ENCODE measurements around the gene ZNF282.

The ZNF282 gene

DNA sequence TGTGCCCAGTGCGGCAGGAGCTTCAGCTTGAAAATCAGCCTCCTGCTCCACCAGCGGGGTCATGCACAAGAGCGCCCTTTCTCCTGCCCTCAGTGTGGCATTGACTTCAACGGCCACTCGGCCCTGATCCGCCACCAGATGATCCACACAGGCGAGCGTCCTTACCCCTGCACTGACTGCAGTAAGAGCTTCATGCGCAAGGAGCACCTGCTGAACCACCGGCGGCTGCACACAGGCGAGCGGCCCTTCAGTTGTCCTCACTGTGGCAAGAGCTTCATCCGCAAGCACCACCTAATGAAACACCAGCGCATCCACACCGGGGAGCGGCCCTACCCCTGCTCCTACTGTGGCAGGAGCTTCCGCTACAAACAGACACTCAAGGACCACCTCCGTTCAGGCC, 16.1 kb upstream of the ZNF282 start:
- no peak overlapping the region for H2AFZ ChIP-seq (ENCODE audit: low read depth, low read length)
- no peak overlapping the region for H3K4me3 ChIP-seq (ENCODE audit: low read depth in 1 of 2, low read length in 2 of 2)
- H3K9ac ChIP-seq (ENCODE audit: low read depth, low read length), result no peak overlapping the region
- no peaks in the 10 kb centered on the region for H3K27me3 ChIP-seq (ENCODE audit: insufficient read depth, low read length, poor library complexity)
- DNase-seq, result no peak
- no peak for ATAC-seq (ENCODE audit: insufficient read depth, low read depth)
- H3K4me1 ChIP-seq (ENCODE audit: insufficient read depth, low read length), result no peaks in the 10 kb centered on the region
- H3K9me3 ChIP-seq (ENCODE audit: insufficient read depth, low read length, severe bottlenecking), result no peaks in the 10 kb centered on the region
- no peak overlapping the region for H3K4me2 ChIP-seq (ENCODE audit: insufficient read depth, low read length)
- H4K20me1 ChIP-seq (ENCODE audit: insufficient read depth, low read length), result no peaks in the 10 kb centered on the region
- H3K36me3 ChIP-seq (ENCODE audit: insufficient read depth, low read length), result peaks cover 70% of the 10 kb centered on the region
- no peak for TF ChIP-seq EZH2 (IDR thresholded peaks at IDR 0.05; ENCODE audit: borderline replicate concordance, low read depth, low read length, severe bottlenecking)
- TF ChIP-seq, protein P1, sequence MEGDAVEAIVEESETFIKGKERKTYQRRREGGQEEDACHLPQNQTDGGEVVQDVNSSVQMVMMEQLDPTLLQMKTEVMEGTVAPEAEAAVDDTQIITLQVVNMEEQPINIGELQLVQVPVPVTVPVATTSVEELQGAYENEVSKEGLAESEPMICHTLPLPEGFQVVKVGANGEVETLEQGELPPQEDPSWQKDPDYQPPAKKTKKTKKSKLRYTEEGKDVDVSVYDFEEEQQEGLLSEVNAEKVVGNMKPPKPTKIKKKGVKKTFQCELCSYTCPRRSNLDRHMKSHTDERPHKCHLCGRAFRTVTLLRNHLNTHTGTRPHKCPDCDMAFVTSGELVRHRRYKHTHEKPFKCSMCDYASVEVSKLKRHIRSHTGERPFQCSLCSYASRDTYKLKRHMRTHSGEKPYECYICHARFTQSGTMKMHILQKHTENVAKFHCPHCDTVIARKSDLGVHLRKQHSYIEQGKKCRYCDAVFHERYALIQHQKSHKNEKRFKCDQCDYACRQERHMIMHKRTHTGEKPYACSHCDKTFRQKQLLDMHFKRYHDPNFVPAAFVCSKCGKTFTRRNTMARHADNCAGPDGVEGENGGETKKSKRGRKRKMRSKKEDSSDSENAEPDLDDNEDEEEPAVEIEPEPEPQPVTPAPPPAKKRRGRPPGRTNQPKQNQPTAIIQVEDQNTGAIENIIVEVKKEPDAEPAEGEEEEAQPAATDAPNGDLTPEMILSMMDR (IDR thresholded peaks at IDR 0.05; ENCODE audit: borderline replicate concordance, extremely low read depth, low read length, poor library complexity, severe bottlenecking), result no peak
- H3K79me2 ChIP-seq (ENCODE audit: insufficient read depth, low read length), result no peaks in the 10 kb centered on the region
- H3K27ac ChIP-seq (ENCODE audit: low read length), result no peak overlapping the region

DNA sequence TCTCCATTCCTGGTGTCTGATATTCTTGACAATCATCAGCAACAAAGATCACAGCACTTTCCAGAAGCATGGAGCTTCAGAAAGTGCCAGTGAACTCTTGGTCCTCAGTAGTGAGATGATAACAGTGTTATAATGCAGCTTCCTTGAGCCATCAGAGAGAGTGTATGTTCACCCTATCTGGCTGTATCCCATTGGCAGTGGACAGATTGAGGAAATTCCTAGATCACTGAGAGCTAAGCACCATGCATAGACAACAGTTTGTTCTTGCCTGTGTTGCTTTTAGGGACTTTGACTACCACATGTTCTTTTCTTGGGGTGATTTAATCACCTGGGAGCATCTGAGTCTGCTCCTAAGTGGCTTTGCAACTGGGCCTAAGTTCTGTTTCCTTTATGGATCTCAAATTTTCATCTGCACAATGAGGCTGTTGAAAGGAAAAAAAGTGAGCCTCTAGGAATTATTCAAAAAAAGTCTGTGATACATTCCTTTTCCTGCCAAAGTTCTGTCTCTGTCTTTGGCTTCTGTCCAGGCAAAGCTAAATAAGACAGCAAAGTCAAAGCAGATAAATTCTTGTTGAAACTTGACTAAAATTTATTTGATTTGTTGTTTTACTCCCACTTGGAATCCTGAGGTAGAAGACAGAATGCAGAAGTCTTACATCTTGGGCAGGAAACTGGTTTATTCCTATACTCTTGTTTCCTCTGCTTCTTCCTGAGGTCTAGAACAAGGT, 14.5 kb upstream of the ZNF282 start:
- no peak for TF ChIP-seq EZH2 (IDR thresholded peaks at IDR 0.05; ENCODE audit: borderline replicate concordance, low read depth, low read length, severe bottlenecking)
- TF ChIP-seq, protein P1 (IDR thresholded peaks at IDR 0.05; ENCODE audit: borderline replicate concordance, extremely low read depth, low read length, poor library complexity, severe bottlenecking), result no peak
- no peak for DNase-seq
- H3K79me2 ChIP-seq (ENCODE audit: insufficient read depth, low read length), result no peaks in the 10 kb centered on the region
- no peak overlapping the region for H2AFZ ChIP-seq (ENCODE audit: low read depth, low read length)
- H3K4me2 ChIP-seq (ENCODE audit: insufficient read depth, low read length), result no peak overlapping the region
- H3K27ac ChIP-seq (ENCODE audit: low read length), result no peak overlapping the region
- no peak for ATAC-seq (ENCODE audit: insufficient read depth, low read depth)
- peaks cover 59% of the 10 kb centered on the region for H3K36me3 ChIP-seq (ENCODE audit: insufficient read depth, low read length)
- H4K20me1 ChIP-seq (ENCODE audit: insufficient read depth, low read length), result no peaks in the 10 kb centered on the region
- H3K9ac ChIP-seq (ENCODE audit: low read depth, low read length), result no peak overlapping the region
- no peaks in the 10 kb centered on the region for H3K4me1 ChIP-seq (ENCODE audit: insufficient read depth, low read length)
- H3K9me3 ChIP-seq (ENCODE audit: insufficient read depth, low read length, severe bottlenecking), result no peaks in the 10 kb centered on the region
- no peak overlapping the region for H3K4me3 ChIP-seq (ENCODE audit: low read depth in 1 of 2, low read length in 2 of 2)
- no peaks in the 10 kb centered on the region for H3K27me3 ChIP-seq (ENCODE audit: insufficient read depth, low read length, poor library complexity)

DNA sequence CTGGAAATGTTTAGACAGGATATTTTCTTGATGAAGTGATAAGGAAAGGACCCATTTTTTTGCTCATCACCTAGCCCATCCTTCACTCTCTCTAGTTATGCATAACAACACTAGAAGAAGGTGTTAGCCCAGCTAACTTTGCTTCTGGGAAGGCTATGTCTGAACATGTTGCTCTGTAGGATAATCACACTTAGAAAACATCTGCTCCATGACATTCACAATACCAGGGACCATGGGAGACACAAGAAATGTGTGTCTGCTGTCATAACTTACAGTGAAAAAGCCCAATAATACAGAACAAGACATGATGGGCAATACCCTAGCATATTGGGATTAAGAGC, 13.9 kb upstream of the ZNF282 start:
- Histone ChIP-seq H3K36me3 (ENCODE audit: insufficient read depth, low read length) (peaks cover 55% of the 10 kb centered on the region), H3K79me2 (ENCODE audit: insufficient read depth, low read length) (no peaks in the 10 kb centered on the region), H3K27me3 (ENCODE audit: insufficient read depth, low read length, poor library complexity) (no peaks in the 10 kb centered on the region), H2AFZ (ENCODE audit: low read depth, low read length) (no peak overlapping the region), H3K4me1 (ENCODE audit: insufficient read depth, low read length) (no peaks in the 10 kb centered on the region), H3K4me2 (ENCODE audit: insufficient read depth, low read length) (no peak overlapping the region), H3K27ac (ENCODE audit: low read length) (no peak overlapping the region), H3K9ac (ENCODE audit: low read depth, low read length) (no peak overlapping the region), H3K4me3 (ENCODE audit: low read depth in 1 of 2, low read length in 2 of 2) (no peak overlapping the region), H3K9me3 (ENCODE audit: insufficient read depth, low read length, severe bottlenecking) (no peaks in the 10 kb centered on the region), H4K20me1 (ENCODE audit: insufficient read depth, low read length) (no peaks in the 10 kb centered on the region)
- ATAC-seq (ENCODE audit: insufficient read depth, low read depth), result no peak
- no peak for TF ChIP-seq EZH2 (IDR thresholded peaks at IDR 0.05; ENCODE audit: borderline replicate concordance, low read depth, low read length, severe bottlenecking)
- TF ChIP-seq, protein P1 (IDR thresholded peaks at IDR 0.05; ENCODE audit: borderline replicate concordance, extremely low read depth, low read length, poor library complexity, severe bottlenecking), result no peak
- DNase-seq, result no peak

Data from DND-41 (cell line).